ENCODE results near the gene FAM200C.

The FAM200C gene

DNA sequence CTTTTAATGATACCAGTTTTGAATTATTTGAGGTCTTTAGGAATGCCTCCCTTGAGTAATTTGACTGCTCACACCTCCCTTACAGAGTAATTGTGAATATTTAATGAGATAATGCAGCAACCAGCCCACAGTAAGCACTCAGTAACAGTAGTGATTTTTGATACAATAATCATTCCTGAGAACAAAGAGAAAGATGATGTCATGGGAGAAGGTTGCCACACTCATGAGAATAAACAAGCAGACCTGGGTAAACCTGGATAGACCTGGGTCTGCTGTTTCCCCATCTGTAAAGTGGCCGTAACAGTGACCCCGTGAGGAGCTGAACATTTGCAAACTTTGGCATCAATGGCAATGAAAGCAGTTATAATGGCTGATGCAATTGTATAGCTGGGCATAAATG is 33.6 kb downstream of the FAM200C start:
- DNase-seq = peak; percentile 22

DNA sequence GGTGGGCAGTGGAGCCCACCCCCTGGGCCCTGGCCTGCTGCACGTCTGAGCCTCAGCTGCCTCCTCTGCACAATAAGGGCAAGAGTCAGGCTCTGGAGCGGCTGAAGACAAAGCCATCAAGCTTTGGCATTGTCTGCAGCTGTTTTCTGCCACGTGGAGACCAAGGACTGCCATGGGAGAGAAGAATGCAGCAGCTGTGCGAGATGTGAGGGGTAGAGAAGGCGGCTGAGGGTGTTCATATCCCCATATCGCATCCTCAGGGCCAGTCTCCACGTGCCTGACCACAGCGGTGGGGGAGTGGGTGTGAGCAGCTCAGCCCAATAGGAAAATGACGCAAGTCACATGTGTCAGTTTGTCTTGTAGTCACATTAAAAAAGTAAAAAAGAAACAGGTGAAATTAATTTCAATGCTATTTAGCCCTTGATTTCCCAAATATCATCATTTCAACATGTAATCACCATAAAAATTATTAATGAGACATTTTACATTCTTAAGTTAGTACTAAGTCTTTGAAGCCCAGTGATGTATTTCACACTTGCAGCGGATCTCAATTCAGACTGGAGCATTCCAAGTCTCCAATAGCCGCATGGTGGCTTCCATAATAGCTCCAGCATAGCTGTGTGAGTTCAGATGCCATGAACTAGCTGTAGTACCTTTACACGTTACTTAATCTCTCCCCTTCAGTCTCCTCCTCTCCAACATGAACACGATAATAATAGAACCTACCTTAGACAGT is 36.0 kb downstream of the FAM200C start:
- no peak for DNase-seq

DNA sequence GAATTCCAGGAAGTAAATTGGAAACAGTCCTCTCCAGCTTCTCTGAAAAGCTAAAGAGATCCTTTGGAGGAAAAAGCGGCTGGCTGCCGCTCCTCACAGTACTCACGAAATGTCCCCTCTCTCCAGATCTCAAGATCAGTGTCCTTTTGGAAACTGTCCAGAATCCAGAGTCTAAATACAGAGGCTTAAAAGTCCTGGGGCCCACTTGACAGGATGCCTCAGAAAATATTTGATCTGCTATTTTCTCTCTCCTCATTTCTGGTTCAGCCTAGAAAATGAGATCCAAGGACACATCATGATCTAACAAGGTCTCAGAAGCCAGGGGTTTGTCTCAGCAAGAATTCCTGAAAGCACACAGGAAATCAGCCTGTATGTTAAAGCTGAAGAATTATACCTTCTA is 36.6 kb downstream of the FAM200C start:
- DNase-seq = no peak

DNA sequence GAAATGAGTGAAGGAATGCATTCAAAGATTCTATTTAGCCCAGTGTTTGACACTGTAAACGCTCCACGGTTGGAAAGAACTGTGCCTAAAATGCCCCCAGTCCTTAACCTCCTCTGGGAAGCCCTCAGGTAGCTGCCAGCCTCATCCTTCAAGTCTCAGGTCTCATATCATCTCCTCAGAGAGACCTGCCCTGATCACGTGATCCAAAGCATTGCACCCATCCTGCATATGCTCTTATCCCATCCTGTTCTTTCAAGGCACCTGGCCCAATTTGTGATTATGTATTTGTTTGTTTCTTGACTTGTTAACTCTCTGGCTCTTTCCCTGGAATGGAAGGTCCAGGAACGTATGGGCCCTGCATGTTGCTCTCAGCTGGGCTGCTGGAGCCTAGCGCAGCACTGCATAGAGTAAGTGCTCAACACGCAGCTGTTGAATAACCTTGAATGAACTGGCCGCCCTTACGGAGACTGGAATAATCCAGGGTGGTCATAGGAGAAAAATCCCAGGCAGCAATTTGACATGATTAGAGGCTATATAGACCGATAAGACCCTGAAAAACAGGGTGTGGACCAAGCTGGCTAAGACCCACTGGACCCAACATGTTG is 38.1 kb downstream of the FAM200C start:
- DNase-seq = no peak

DNA sequence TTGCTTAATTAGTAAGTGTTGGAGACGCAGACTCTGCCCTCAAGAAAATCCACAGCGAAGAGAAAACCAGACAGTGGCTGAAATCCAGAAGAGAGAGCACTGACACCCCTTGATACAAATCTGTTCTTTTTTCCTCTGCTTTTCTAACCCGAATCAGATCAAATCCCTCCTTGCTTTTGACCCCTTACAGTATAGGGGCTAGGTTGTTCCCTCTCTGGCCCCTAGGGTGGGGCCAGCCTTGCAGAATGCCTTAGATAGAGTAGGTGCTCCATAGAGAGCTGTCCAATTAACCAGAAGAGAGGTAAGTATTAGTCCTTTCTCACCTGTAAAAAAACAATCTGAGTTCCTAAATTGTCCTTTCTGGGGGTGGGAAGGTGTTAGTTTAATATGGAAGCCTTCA is 39.5 kb downstream of the FAM200C start:
- no peak for DNase-seq

DNA sequence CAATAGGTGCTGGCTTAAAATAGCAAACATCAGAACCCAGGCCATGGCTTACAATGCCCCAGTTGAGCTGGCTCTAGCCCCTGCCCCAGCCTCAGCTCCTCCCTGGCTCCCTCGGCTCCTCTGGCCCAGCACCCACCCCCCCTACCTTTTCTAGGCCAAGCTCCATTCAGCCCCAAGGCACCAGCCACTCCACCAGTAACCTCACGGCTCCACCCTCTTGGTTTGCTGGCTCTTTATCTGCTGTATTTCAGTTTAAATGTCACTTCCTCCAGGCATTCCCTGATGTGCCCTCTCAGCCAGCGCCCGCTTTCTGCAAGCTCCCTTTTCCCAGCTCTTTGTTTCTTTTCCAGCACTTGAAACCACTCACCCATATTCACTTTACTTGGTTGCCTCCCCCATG is 40.0 kb downstream of the FAM200C start:
- no peak for DNase-seq

DNA sequence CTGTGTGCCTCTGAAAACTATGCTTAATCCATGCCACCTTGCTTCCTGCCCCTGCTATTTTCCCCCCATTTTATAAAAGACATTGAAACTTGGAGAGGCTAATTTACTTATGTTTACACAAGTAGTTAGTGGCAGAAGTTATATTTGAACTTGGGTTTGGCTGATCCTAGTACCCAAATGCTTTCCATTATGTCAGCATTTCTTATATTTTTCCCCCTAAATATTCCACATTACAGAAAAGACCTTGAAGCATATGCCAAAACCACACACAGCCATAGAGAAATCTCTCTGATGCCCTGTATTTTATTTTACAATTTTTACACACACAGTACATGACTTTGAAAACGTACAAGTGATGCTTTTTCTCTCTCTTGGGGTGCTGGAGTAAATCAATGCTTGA is 40.6 kb downstream of the FAM200C start:
- DNase-seq = no peak

DNA sequence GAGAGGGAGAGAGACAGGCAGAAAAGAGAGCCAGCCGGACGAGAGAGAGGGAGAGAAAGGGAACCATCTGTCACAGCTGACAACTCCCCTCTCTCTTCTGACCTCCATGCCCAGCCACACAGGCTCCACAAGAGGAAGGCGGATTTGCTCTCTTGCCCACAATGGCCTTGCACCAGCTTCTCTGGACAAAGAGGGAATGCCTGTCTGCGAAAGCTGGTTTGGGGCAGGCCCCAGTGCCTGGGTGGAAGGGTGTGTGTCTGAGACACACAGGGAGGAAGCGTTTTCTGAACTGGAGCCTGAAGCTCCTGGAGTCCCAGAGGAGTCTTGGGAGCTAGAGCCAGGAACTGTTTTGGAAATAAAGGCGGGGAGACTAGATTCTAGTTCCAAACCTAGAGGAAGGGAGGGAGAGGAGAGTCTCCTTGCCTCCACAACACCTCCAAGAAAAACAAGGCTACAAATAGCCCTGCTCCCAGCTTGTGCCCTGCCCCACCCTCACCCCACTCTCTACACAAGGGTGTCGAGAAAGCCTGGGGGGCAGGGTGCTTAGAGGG is 41.9 kb downstream of the FAM200C start:
- DNase-seq = no peak

DNA sequence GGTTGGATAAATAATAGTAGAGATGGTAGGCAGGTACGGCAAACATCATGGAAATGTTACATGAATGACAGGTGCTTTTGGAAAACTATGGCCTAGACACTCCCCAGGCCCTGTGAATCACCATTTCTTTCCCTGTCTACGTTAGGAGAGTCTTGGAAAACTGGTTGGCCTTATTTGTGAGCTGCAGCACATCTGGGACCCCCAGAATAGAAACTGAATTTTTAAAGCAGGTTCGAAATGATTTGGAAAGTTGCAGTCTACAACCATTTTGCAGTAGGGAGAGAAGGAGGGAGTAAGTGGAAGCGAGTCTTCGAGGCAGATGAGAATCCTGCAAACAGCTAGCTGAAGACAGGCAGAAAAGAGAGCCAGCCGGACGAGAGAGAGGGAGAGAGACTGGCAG is 42.5 kb downstream of the FAM200C start:
- DNase-seq = no peak

DNA sequence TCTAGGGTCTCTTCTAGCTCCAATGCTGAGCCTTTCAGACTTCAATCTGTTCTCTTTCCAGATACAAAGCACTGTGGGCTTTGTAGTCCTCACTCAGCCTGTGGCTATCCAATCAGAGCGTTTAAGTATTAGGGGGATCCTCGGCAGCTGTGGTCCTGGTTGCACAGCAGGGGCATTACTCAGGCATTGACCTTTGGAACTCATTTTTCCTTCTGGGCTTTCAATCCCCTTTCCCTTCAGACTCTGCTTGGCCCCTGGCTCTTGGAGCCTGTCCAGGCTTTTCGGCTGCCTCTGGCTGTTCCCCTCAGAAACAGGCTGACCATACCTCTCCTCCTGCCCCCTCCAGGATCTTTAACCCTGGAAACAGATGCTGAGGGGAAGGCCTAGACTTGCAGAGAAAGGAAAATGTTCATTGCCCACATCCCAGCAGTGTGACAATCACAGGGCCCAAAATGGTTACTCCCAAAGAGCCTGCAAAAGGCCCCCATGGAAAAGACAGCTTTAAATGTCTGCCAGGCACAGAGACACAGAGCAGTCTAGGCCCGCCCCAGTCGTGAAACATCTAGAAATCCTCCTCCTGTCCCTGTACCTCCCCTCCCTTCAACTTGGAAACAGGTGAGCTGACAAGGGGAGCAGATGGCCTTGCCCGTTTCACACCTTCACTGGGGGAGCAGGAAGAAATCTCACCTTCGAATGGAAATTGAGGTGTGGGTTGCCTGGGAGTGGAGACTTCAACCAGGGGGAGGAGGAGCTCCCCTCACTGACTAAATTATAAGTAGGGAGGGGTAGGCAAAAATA is 43.1 kb downstream of the FAM200C start:
- DNase-seq = no peak

DNA sequence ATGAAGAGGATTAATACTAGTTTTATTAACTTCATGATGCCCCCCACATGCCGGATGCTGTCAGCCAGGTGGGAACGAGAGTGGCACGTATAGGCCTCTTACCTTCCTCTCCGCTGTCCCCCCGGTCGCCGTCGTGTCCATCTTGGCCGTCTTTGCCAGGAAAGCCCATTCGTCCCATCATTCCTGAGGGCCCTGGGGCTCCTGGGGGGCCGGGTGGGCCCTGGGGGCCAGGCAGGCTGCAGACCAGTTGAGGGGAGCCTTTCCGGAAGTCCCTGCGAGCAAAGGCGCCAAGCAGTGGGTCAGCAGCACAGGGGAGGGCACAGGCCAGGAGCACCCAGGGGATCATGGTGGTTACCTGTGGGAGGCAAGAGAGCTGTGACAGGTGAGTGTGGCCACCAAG is 45.2 kb downstream of the FAM200C start:
- no peak for DNase-seq

DNA sequence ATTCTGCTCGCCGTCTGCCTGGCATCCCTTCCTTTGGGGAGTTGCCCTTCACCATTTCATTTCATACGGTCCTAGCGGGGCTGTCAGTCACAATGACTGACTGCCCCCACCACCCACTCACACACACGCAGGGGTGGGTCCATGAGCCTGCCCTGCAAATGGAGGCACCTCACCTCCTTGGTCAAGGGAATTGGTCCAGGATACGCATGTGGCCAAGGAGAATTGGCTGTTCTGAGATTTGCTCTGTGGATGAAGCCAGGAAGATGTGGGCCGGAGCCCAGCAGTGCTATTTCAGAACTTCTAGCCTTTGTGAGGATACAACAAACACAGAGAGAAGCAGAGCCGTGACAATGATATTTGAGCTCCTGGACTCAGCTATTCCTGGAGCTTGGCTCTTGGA is 46.5 kb downstream of the FAM200C start:
- no peak for DNase-seq

DNA sequence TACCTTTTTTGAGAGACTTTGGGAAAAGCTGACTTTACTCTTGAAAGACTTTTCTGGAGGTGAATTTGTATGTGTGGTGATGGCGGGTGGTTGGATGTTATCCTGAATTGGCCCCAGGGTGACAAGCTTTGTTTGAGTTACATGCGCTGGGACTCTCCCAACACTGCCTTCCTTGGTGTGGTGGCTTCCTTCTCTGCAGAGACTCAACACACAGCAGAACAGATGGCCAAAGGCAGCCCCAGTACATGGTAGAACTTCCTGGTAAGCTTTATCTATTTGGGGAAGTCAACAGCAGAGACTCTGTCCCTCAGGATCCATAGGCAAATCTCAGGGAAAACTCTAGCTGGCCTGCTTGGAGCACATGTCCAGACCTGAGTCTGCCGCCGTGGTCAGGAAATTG is 47.5 kb downstream of the FAM200C start:
- DNase-seq = no peak

DNA sequence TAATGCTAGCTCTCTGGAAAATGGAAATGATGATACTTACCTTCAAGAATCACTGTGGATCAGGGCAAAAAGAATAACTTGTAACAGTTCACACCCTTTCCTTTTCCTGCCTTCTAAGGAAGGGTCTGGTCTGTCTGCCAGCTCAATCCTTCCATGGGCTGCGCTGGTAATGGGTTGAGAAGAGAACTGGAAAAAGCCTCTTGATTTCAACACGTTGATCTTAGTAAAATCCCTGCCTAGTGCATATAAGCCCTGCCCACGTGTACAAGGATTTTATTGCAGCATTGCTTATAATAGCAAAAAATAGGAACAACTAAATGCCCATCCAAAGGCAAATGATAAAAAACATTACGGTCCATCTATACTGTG is 49.9 kb downstream of the FAM200C start:
- no peak for DNase-seq

DNA sequence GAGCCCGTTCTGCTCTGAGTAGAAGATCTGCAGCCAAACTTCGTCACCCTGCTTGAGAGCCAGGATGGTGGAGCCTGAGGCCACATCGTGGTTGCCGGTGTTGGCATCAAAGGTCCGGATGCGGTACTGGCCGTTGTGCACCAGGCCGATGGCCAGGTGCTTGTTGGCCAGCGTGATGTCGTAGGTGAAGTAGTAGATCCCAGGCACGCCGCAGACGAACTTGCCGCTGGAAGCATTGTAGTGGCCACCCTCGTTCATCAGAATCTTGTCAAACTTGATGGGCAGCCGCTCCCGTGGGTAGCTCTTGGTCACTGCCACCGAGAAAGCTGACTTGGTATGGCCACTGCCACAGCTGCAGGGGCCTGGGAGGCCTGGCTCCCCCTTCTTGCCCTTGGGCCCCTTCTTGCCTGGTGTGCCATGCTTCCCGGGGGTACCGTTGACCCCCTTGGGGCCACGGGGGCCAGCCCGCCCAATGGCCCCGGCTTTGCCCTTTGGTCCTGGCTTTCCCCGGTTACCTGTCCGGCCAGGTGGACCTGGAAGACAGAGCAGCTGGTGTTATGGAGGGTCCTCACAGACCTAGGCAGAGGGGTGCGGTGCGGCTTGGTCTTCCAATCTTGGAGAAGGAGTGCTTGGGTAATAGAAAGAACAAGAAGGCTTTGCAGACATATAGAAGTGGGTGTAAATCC is 50.5 kb downstream of the FAM200C start:
- no peak for DNase-seq

DNA sequence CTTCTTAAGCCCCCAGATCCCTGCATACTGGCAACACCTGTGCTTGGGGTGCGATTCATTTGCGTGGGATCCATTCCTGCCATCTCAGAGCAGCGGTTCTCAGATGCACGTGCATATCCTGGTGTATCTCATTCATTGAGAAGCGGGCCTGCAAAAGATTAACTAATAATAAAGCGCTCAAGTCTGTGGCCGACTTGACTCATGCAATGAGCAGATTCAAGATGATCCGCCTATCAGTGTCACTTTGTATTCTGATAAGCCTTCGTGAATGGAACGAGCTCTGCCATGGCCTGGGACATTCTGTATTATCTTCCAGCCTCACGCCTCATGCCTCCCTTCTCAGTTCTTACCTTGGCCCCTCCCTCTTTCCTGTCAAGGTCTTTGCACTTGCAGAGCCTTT is 51.8 kb downstream of the FAM200C start:
- DNase-seq = no peak

DNA sequence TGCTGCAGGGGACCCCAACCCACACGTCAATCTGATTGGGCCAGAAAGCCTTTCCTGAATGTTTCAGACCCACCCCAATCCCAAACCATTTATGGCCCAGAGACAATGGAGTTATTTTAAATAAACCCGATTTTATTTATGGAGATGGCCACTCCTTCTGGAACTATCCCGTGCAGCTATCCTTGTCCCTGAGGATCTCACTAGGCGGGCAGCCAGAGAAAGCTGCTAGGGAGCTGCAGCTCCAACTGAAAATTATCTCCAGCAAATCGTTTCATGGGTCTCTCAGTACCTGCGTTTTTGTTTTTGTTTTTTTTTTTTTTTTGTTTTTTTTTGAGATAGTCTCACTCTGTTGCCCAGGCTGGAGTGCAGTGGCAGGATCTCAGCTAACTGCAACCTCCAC is 52.4 kb downstream of the FAM200C start:
- no peak for DNase-seq
